ENCODE results near the gene MYRIP. TPM values are rescaled to one million over a fixed set of nuclear protein-coding genes. Genes with fewer than 3 reads are reported as not detected.
"Not testable (repeated sequence)": the region's sequence is repeated elsewhere in the genome, so short reads cannot be mapped to it uniquely, and the experiment has no call there.

The MYRIP gene
- total RNA-seq, 1 donor from 2014 or later: 5.9 TPM

GRCh38 chr3:40281995-40282394, 472.6 kb downstream of the MYRIP start:
- H3K27me3 ChIP-seq: no peaks in the 10 kb centered on the region
- ATAC-seq (no peak), DNase-seq (no peak)
- H3K4me1 ChIP-seq: no peaks in the 10 kb centered on the region
- H3K4me3 ChIP-seq: no peak overlapping the region
- no peak overlapping the region for H3K27ac ChIP-seq
- no peaks in the 10 kb centered on the region for H3K36me3 ChIP-seq
- intact Hi-C loops (cut with DNase I): no loop called here
- TF ChIP-seq CTCF (IDR thresholded peaks at IDR 0.05): no peak
- no peaks in the 10 kb centered on the region for H3K9me3 ChIP-seq

- ATAC-seq, H3K36me3 ChIP-seq: not testable (repeated sequence)
Observed at GRCh38 chr3:40283057-40283456, 473.6 kb downstream of the MYRIP start.

GRCh38 chr3:40287248-40287647, 477.8 kb downstream of the MYRIP start:
- DNase-seq: no peak
- no peak overlapping the region for H3K27ac ChIP-seq
- no peak overlapping the region for H3K4me3 ChIP-seq
- ATAC-seq: no peak
- H3K4me1 ChIP-seq: no peaks in the 10 kb centered on the region
- no peaks in the 10 kb centered on the region for H3K27me3 ChIP-seq
- H3K9me3 ChIP-seq: no peaks in the 10 kb centered on the region
- intact Hi-C loops (cut with DNase I): no loop called here
- no peak for TF ChIP-seq CTCF (IDR thresholded peaks at IDR 0.05)
- H3K36me3 ChIP-seq: no peaks in the 10 kb centered on the region

More at GRCh38 chr3:40283057-40283456, 473.6 kb downstream of the MYRIP start:
- intact Hi-C loops (cut with DNase I); DNase-seq; H3K27me3 ChIP-seq; H3K27ac ChIP-seq; H3K4me3 ChIP-seq; H3K9me3 ChIP-seq; H3K4me1 ChIP-seq: not testable (repeated sequence)

- TF ChIP-seq CTCF (IDR thresholded peaks at IDR 0.05): no peak
- no peak for DNase-seq
- intact Hi-C loops (cut with DNase I): no loop called here
Observed at GRCh38 chr3:40290396-40290795, 481.0 kb downstream of the MYRIP start.

GRCh38 chr3:40291471-40291870, 482.1 kb downstream of the MYRIP start:
- intact Hi-C loops (cut with DNase I): no loop called here
- Histone ChIP-seq H3K36me3 (no peaks in the 10 kb centered on the region), H3K4me1 (no peaks in the 10 kb centered on the region), H3K27me3 (no peaks in the 10 kb centered on the region), H3K27ac (no peak overlapping the region), H3K4me3 (no peak overlapping the region), H3K9me3 (no peaks in the 10 kb centered on the region)
- no peak for TF ChIP-seq CTCF (IDR thresholded peaks at IDR 0.05)
- ATAC-seq (no peak), DNase-seq (no peak)

More at GRCh38 chr3:40290396-40290795, 481.0 kb downstream of the MYRIP start:
- Histone ChIP-seq H3K9me3 (no peaks in the 10 kb centered on the region), H3K27ac (no peak overlapping the region), H3K27me3 (no peaks in the 10 kb centered on the region), H3K36me3 (no peaks in the 10 kb centered on the region), H3K4me3 (no peak overlapping the region), H3K4me1 (no peaks in the 10 kb centered on the region)
- peak; percentile 43 for ATAC-seq

- H3K4me3 ChIP-seq: no peak overlapping the region
- no peaks in the 10 kb centered on the region for H3K27me3 ChIP-seq
- intact Hi-C loops (cut with DNase I): no loop called here
- no peak overlapping the region for H3K27ac ChIP-seq
- H3K36me3 ChIP-seq: no peaks in the 10 kb centered on the region
- DNase-seq: no peak
- ATAC-seq: no peak
- no peaks in the 10 kb centered on the region for H3K4me1 ChIP-seq
- TF ChIP-seq CTCF (IDR thresholded peaks at IDR 0.05): no peak
- H3K9me3 ChIP-seq: no peaks in the 10 kb centered on the region
Observed at GRCh38 chr3:40292637-40293349, 483.4 kb downstream of the MYRIP start.

Measured in upper lobe of right lung (tissue), 1 donor.